Hematopoietic multipotent progenitor cell treated with erythropoietin and hydrocortisone succinate and interleukin-3 and kit ligand, for 4 days (in vitro differentiated cells): Measurements from ENCODE around the gene MOB4.
"Not testable (repeated sequence)": the region's sequence is repeated elsewhere in the genome, so short reads cannot be mapped to it uniquely, and the experiment has no call there.

Experiments used
- DNase-seq: peaks from one replicate; pipeline ENCODE4 v3.0.0-alpha.2; 2015

Gene MOB4

GRCh38 chr2:197515739-197516392, at the start of gene MOB4:
TSS of gene MOB4 (plus strand) at chr2:197516066. CDS start at chr2:197516087, 21 bp downstream.
- DNase-seq, result peak; percentile 98

DNA sequence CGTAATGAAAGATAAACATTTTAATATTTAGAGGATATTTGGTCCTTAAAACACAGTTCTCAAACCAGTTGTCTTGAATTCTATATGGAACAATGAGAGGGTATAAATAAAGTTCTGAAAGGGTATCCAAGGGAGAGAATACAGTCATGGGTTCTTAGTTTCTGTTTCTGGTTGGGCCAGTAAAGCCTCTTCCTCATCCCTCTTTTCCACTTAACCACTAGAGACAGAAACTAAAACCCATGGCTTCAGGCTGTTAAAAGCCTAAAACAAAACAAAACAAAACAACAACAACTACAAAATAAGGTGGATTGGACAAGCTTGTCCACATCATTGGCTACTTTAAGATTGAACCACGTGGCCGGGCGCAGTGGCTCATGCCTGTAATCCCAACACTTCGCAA, 43.7 kb upstream of the MOB4 start:
- DNase-seq, result no peak

- peak; percentile 79 for DNase-seq
Observed at GRCh38 chr2:197477797-197478196, 38.1 kb upstream of the MOB4 start.

DNA sequence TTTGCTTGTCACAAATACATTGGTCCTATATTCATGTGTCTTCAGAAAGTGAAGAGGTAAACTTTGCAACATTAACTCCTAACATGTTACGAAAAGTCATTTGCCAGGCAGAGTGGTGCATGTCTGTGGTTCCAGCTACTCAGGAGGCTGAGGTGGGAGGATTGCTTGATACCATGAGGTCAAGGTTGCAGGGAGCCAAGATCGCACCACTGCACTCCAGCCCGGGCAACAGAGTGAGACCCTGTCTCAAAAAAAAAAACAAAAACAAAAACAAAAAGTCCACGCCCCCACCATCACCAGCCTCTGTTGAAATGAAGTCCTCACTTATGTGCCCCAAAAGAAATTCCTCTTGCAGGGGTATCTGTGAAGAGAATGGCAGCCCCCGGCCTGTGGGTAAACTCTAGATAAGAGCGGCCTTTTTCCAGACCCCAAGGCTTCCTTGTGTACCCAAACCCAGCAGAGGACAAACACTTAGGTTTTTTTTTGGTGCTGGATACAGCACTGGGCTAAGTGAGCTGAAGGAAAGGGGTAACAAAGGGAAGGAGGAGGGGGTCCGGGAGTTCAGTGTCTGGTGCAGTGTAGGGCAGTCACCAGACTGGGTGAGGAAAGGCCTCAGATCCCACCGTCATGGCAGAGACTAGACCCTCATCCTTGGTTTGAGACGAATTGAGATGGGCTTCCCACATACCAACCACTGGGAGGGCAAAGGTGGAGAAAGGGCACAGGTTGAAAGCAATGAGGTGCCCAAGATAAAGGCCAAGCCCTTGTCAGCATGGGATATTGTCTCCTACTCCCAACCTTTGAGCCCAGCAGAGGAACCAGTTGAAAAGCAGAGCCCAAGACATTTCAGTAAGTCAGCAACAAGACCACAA, 35.5 kb upstream of the MOB4 start:
- no peak for DNase-seq

DNA sequence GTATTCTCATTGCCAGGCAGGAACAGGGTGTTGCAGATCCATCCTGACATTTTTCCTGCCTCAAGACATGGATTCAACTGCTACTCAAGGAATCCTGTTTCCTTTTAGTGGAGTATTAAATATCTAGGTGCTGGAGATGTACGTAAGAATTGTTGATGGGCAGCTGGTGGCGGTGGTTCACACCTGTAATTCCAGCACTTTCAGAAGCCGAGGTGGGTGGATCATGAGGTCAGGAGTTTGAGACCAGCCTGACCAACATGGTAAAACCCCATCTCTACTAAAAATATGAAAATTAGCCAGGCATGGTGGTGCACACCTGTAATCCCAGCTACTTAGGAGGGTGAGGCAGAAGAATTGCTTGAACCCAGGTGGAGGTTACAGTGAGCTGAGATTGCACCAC, 31.6 kb upstream of the MOB4 start:
- not testable (repeated sequence) for DNase-seq

DNA sequence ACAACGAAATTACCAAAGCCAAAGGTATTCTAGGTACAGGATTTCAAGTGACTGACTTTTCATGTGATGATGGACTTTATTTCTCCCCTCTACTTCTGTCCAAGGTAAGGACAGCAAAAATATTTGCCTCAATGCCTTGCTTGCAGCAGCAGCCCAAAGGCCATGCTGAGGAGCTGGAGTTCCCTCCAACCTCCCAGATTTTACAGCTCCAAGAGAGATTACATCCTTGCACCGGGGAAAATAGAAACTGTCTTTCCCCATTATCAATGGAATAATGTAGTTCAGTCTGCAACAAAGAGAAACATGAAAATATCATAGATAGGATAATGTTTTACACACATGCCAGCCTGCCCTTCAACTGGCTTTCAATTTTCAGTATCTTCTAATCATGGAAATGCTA, 29.7 kb upstream of the MOB4 start:
- no peak for DNase-seq

- DNase-seq, result no peak
Observed at GRCh38 chr2:197487385-197487784, 28.5 kb upstream of the MOB4 start.

GRCh38 chr2:197495433-197496134, 20.3 kb upstream of the MOB4 start:
- no peak for DNase-seq

DNA sequence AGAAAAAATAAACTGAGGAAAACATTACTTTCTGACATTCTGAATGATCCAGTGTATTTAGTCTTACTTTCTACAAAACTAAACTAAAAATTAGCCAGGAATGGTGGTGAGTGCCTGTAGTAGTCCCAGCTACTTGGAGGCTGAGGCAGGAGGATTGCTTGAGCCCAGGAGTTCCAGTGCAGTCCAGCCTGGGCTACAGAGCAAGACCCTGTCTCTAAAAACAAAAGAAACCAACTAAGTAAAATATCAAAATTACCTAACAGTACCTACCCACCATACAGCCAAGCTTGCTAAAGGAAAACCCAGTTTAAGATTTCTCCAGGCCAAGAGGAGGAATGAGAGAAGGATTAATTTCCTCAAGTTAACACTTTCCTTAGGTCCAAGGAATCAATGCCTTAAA, 19.2 kb upstream of the MOB4 start:
- no peak for DNase-seq

- peak; percentile 49 for DNase-seq
Observed at GRCh38 chr2:197497326-197497725, 18.5 kb upstream of the MOB4 start.

- no peak for DNase-seq
Observed at GRCh38 chr2:197498235-197498936, 17.5 kb upstream of the MOB4 start.

GRCh38 chr2:197498937-197499593, 16.8 kb upstream of the MOB4 start:
- DNase-seq, result peak; percentile 80

- peak; percentile 100 for DNase-seq
Observed at GRCh38 chr2:197499594-197500502, 16.0 kb upstream of the MOB4 start, which contains the start of the genes HSPD1 and HSPE1. TSS of gene HSPD1 (minus strand) at chr2:197499840. CDS start at chr2:197498848, 992 bp downstream. TSS of gene HSPE1 (plus strand) at chr2:197500379. CDS start at chr2:197500437, 58 bp downstream.

- DNase-seq, result peak; percentile 27
Observed at GRCh38 chr2:197500503-197501131, 15.2 kb upstream of the MOB4 start.

DNA sequence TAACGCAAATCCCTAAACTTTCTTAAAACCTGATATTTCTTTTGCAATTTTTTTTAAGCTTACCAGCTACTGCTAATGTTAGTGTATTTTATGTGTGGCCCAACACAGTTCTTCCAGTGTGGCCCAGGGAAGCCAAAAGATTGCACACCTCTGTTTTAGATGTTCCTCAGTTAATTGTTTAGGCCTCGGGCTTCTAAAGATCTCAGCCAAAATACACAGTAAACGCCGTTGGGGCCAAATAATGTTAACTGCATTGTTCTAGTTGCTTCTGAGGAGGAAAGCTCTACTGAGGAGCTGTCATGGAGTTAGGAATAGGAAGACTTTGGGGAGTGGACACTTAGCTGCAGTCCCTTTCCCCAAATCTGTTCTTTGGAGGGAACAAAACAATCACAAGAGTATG, 13.7 kb upstream of the MOB4 start:
- DNase-seq, result no peak

DNA sequence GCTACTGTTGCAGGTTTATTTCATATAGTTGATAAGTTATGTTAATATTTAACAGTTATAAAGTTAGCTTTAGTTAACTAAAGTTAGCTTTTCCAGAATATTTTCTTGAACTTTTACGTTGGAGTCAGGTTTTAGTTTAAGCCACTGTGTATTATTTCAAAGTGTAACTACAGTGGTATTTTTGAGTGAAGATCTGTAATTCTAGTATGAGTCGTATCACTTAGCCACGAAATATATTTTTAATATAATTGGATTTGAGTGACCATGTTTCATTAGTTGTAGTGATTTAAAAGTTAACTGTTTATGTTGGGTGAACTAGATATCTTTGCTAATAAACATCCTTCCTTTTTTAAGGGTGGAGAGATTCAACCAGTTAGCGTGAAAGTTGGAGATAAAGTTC, 13.2 kb upstream of the MOB4 start:
- DNase-seq, result no peak

DNA sequence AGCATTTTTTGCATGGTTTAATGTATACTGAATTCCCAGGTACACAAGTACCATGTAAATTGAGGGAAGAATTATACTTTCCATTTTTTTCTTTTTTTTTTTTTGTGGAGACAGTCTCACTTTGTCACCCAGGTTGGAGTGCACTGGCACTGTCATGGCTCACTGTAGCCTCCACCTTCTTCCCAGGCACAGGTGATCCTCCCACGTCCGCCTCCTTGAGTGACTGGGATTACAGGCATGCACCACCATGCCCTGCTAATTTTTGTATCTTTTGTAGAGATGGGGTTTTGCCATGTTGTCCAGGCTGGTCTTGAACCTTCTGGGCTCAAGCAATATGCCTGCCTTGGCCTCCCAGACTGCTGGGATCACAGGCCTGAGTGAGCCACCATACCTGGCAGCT, 11.9 kb upstream of the MOB4 start:
- no peak for DNase-seq

DNA sequence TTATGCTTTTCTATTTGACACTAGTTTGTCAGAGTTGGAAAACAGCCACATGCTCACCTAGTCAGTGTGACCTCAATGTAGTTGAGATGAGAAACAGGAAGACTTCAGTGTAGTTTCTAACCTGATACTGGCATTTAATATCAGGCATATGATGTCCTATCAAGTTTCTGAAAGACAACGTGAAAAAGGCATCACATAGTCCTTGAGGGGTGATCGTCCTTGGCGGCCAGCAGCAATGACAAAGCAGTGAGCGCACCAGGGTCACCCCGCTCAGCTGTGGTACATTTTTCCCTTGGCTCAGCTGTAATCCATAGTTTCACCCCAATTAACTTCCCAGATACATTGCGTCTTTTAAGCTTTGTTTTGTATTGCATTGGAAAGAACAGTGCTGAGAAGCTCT, 11.4 kb upstream of the MOB4 start:
- DNase-seq, result no peak

DNA sequence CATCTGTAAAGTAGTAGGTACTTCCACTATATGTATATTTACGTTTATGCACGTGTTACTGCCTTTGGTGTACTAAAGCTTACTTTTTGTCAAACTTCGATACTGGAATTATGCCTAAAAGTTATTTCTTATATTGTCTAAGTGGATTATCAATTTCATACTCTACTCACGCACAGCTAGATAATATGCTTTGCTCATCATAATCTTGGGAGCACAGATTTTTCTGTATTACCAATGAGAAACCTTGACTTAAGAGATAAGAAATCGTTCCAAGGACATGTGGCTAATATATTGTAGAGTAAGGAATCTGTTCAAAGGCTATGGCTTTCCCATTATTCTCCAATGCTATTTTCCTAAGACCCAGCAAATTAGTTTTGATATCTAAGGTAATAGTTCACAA, 9.2 kb upstream of the MOB4 start:
- no peak for DNase-seq

GRCh38 chr2:197513915-197514314, 2.0 kb upstream of the MOB4 start:
- peak; percentile 35 for DNase-seq

GRCh38 chr2:197514754-197515153, 1.1 kb upstream of the MOB4 start:
- DNase-seq, result peak; percentile 38
